ENCODE measurements around the gene PXYLP1.
A peak's percentile ranks its signal among the peaks of the same experiment; 100 is the strongest.

GRCh38 chr3:141303481-141304223 lies 72.0 kb downstream of the PXYLP1 start:
- TF ChIP-seq EP300 (IDR thresholded peaks at IDR 0.05; ENCODE audit: borderline replicate concordance in 1 of 2, control insufficient read depth in 1 of 2, low read depth in 2 of 2, low read length in 2 of 2) (no peak), CTCF (IDR thresholded peaks at IDR 0.05 in 2 of 3, conservative IDR thresholded peaks at IDR 0.05 in 1 of 3; ENCODE audit: control insufficient read depth in 2 of 3, extremely low read depth in 1 of 3, insufficient read depth in 1 of 3, low read depth in 3 of 3, low read length in 3 of 3) (peak; percentile 55 to 78 (median 70); a peak in 5 of 6 replicates), ESRRA (IDR thresholded peaks at IDR 0.05; ENCODE audit: low read length) (no peak), EZH2 (IDR thresholded peaks at IDR 0.05; ENCODE audit: borderline replicate concordance, control insufficient read depth, low read depth, low read length) (no peak)

Measured in GM12878 (cell line).